Nephron (organoid): ENCODE data around the gene KCTD16.

Experiments
- H3K27ac Mint-ChIP-seq, 3 experiments: 2 replicates each; pipeline ENCODE4 v1.8.0; 2020; ENCODE audit warnings: mixed read lengths in 3 of 3, mild to moderate bottlenecking in 2 of 3, moderate library complexity in 1 of 3
- H3K27me3 Mint-ChIP-seq: 2 replicates; pipeline ENCODE4 v1.8.0; 2021; ENCODE audit warnings: low read depth, mild to moderate bottlenecking, moderate library complexity, mixed read lengths
- H3K36me3 Mint-ChIP-seq: 2 replicates; pipeline ENCODE4 v1.8.0; 2020; ENCODE audit warnings: low read depth, mixed read lengths
- H3K4me1 Mint-ChIP-seq: 2 replicates; pipeline ENCODE4 v1.8.0; 2020; ENCODE audit warnings: mixed read lengths
- H3K4me3 Mint-ChIP-seq, 3 experiments: 2 replicates each; pipeline ENCODE4 v1.8.0; 2020; ENCODE audit warnings: mild to moderate bottlenecking in 3 of 3, mixed read lengths in 3 of 3, moderate library complexity in 2 of 3
- H3K9me3 Mint-ChIP-seq: 2 replicates; pipeline ENCODE4 v1.8.0; 2020; ENCODE audit warnings: mixed read lengths
- CTCF ChIP-seq, 3 experiments: fragments of 200-600 bp; sonication (generic); IDR thresholded peaks; one replicate each; pipeline ENCODE4 v1.5.0; 2021; ENCODE audit warnings: antibody characterized with exemption in 3 of 3; ENCODE audit not compliant: unreplicated experiment in 3 of 3

KCTD16 gene

DNA sequence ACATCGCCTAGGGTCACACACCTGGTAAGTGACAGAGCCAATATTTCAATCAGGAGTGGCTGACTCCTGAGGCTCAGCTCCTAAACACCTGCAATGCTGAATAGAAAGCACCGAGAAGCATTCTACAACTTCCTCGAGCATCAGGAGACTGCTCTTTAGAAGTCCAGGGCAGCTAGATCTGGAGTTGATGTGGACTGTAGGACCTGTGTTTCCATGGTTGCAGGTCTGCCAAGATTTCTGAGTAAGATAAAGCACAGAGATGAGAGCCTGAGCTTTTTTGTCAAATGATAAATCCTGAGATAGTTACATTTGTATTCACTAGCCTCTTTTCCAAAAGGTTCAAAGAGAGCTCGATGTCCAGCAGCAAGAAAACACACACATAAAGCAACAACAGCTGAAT is 44.0 kb upstream of the KCTD16 start:
- no peak for TF ChIP-seq CTCF (IDR thresholded peaks at IDR 0.05; ENCODE audit: unreplicated experiment in 3 of 3)
- Mint-ChIP-seq H3K27ac (peak overlapping the region in 2 of 3 experiments; percentile 74 to 78), H3K27me3 (no peaks in the 10 kb centered on the region), H3K9me3 (no peaks in the 10 kb centered on the region), H3K4me1 (peaks cover 41% of the 10 kb centered on the region), H3K4me3 (no peak overlapping the region), H3K36me3 (no peaks in the 10 kb centered on the region)

DNA sequence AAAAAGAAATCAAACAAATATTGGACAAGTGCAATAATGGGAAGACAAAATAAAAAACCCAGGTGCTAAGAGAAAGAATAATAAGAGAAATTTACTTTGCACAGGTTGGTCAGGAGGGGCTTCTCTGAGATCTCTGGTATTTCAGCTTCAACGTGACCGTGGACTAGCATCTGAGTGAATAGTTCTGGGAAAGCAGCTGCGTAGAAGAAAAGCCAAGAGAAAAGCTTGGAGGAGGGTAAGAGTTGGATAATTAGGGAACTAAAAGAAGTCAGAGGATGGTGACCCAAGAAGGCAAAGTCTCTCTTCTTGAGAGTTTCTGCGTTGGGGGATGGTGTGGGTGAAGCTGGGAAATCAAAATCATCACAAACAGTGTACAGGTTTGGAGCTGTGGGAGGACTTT is 41.8 kb upstream of the KCTD16 start:
- Mint-ChIP-seq H3K9me3 (no peaks in the 10 kb centered on the region), H3K4me1 (peaks cover 37% of the 10 kb centered on the region), H3K27me3 (no peaks in the 10 kb centered on the region), H3K36me3 (no peaks in the 10 kb centered on the region), H3K27ac (peak overlapping the region; percentile 4 to 78 (median 46)), H3K4me3 (no peak overlapping the region)
- TF ChIP-seq CTCF (IDR thresholded peaks at IDR 0.05; ENCODE audit: unreplicated experiment in 3 of 3) = no peak

GRCh38 chr5:144130306-144130705 is 40.4 kb upstream of the KCTD16 start:
- no peaks in the 10 kb centered on the region for H3K27me3 Mint-ChIP-seq
- H3K27ac Mint-ChIP-seq = peak overlapping the region in 2 of 3 experiments; percentile 47 to 78
- H3K9me3 Mint-ChIP-seq = no peaks in the 10 kb centered on the region
- H3K4me1 Mint-ChIP-seq = peaks cover 40% of the 10 kb centered on the region
- no peak overlapping the region for H3K4me3 Mint-ChIP-seq
- no peaks in the 10 kb centered on the region for H3K36me3 Mint-ChIP-seq
- no peak for TF ChIP-seq CTCF (IDR thresholded peaks at IDR 0.05; ENCODE audit: unreplicated experiment in 3 of 3)

DNA sequence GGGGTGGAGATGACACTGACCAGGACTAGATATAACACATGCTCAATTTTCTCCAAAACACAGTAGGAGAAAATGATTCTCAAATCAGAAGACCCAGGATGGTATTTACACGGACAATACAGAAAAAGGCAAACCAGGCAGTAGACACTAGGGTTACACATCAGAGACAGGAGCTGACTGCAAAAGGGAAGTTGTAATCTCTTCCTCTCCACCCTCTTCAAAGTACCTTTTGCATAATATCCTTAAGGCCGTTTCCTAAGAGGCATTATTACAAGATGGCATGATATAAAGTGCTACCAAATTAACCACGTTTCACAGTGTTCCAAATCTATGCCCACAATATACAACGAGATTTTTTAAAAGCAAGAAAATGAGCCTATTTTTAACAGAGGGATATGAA is 39.4 kb upstream of the KCTD16 start:
- Mint-ChIP-seq H3K27me3 (no peaks in the 10 kb centered on the region), H3K4me1 (peaks cover 40% of the 10 kb centered on the region), H3K4me3 (no peak overlapping the region), H3K36me3 (no peaks in the 10 kb centered on the region), H3K9me3 (no peaks in the 10 kb centered on the region), H3K27ac (peak overlapping the region in 2 of 3 experiments; percentile 10 to 47)
- TF ChIP-seq CTCF (IDR thresholded peaks at IDR 0.05; ENCODE audit: unreplicated experiment in 3 of 3) = no peak

DNA sequence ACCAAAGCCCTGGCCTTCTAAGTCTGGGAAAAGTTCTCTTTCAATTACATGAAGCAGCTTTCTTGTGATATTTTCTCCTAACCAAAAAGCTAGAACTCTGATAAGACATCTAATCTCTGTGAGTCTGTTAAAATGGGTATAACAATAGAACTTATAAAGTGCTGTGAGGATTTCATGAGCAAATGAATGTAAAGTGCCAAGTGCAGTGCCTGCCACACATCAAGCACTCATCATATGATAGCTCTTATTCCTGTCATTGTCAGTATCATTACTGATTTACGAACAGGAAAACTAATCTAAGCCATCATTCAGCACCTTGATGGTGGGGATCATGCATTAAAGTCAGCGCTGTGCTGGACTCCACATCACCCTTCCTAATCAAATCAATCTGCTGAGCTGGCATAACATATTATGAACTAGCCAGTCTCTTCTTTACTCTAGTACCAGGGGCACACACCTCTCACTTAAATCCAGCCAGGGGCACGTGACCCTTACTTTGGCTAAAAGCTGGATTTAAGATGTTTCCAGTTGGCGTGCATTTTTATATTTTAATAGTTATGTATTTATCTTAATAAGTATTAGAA is 37.5 kb upstream of the KCTD16 start:
- H3K4me3 Mint-ChIP-seq = no peak overlapping the region
- no peak for TF ChIP-seq CTCF (IDR thresholded peaks at IDR 0.05; ENCODE audit: unreplicated experiment in 3 of 3)
- H3K27ac Mint-ChIP-seq = no peak overlapping the region
- H3K27me3 Mint-ChIP-seq = no peaks in the 10 kb centered on the region
- H3K36me3 Mint-ChIP-seq = no peaks in the 10 kb centered on the region
- peaks cover 33% of the 10 kb centered on the region for H3K4me1 Mint-ChIP-seq
- H3K9me3 Mint-ChIP-seq = no peaks in the 10 kb centered on the region

DNA sequence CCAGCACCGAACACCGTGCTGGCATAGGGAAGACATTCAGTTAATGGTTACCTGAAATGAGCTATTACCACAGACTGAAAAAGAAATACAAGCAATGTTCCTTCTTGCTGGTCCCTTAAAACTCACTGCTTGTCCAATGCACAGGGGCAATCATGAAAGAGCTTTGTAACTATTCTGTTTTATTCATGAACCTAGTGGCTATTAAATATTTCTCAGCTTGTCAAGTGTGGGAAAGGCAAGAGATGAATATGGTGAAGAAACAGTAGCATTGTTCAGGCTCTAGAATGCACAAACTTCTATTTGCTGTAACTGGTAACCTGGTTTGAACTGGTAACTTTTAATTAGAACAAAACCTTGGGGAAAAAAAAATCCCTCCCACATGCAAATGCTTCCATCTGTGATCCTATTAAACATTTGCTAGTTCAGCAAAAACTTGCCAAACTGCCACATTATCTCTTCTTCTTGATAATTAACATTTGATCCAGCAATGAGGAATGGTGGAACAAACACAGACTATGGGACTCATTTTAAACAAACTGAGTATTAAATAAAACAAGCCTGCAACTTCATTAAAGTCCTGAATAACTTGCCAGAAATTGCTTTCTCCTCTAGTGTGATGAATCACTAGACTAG is 36.4 kb upstream of the KCTD16 start:
- Mint-ChIP-seq H3K36me3 (no peaks in the 10 kb centered on the region), H3K4me3 (no peak overlapping the region), H3K4me1 (peaks cover 35% of the 10 kb centered on the region), H3K9me3 (no peaks in the 10 kb centered on the region), H3K27ac (peak overlapping the region; percentile 16 to 87 (median 50)), H3K27me3 (no peaks in the 10 kb centered on the region)
- TF ChIP-seq CTCF (IDR thresholded peaks at IDR 0.05; ENCODE audit: unreplicated experiment in 3 of 3) = no peak
